WTC11 (cell line): ENCODE measurements around the gene QDPR.

ENCODE experiments used
- ESRRA ChIP-seq: sonication (generic); formaldehyde crosslinking; IDR thresholded peaks from 2 replicates; pipeline ENCODE4 v1.8.1; 2022; ENCODE audit warnings: mild to moderate bottlenecking, missing genetic modification reagents, borderline replicate concordance
- NFE2L1 ChIP-seq: sonication (generic); formaldehyde crosslinking; IDR thresholded peaks from 2 replicates; pipeline ENCODE4 v1.8.1; 2023; ENCODE audit warnings: missing genetic modification reagents
- SMAD4 ChIP-seq: sonication (generic); formaldehyde crosslinking; IDR thresholded peaks from 2 replicates; pipeline ENCODE4 v1.8.0; 2022; ENCODE audit warnings: mild to moderate bottlenecking, missing genetic modification reagents
- TF ChIP-seq, protein P1 (sequence below): sonication (generic); formaldehyde crosslinking; IDR thresholded peaks from 2 replicates; pipeline ENCODE4 v1.8.0; 2022; ENCODE audit warnings: mild to moderate bottlenecking, missing genetic modification reagents
- TF ChIP-seq, protein P2 (sequence below): sonication (generic); formaldehyde crosslinking; IDR thresholded peaks from 2 replicates; pipeline ENCODE4 v1.8.1; 2022; ENCODE audit warnings: missing genetic modification reagents, borderline replicate concordance
- TF ChIP-seq, protein P3 (sequence below): fragments of 200-600 bp; IDR thresholded peaks from 2 replicates; pipeline ENCODE4 v1.8.0; 2022; ENCODE audit warnings: antibody characterized with exemption

DNA sequence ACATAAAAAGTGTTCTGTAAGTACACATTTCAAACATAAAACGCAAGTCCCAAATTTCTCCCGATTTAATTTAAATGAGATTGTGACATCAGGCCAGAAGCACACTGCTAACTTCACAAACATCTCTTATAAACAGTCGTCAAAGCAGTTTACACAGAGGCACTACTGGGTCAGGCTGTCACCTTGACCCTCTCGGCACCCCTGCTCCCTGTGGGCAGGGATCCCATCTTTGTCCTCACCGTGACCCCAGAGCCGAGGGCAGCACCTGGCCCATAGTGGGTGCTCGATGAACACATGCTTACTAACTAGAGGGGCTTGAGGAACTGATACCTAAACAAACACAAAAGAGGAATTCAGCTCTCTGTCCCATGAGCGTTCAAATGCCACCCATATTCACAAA is 22.2 kb downstream of the QDPR start:
- TF ChIP-seq SMAD4 (CRISPR knock-in tag) (no peak), ESRRA (CRISPR knock-in tag) (no peak), NFE2L1 (CRISPR knock-in tag) (no peak)
- TF ChIP-seq, protein P1, sequence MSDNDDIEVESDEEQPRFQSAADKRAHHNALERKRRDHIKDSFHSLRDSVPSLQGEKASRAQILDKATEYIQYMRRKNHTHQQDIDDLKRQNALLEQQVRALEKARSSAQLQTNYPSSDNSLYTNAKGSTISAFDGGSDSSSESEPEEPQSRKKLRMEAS (CRISPR knock-in tag): no peak
- TF ChIP-seq, protein P2, sequence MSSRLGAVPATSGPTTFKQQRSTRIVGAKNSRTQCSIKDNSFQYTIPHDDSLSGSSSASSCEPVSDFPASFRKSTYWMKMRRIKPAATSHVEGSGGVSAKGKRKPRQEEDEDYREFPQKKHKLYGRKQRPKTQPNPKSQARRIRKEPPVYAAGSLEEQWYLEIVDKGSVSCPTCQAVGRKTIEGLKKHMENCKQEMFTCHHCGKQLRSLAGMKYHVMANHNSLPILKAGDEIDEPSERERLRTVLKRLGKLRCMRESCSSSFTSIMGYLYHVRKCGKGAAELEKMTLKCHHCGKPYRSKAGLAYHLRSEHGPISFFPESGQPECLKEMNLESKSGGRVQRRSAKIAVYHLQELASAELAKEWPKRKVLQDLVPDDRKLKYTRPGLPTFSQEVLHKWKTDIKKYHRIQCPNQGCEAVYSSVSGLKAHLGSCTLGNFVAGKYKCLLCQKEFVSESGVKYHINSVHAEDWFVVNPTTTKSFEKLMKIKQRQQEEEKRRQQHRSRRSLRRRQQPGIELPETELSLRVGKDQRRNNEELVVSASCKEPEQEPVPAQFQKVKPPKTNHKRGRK: no peak
- TF ChIP-seq, protein P3, sequence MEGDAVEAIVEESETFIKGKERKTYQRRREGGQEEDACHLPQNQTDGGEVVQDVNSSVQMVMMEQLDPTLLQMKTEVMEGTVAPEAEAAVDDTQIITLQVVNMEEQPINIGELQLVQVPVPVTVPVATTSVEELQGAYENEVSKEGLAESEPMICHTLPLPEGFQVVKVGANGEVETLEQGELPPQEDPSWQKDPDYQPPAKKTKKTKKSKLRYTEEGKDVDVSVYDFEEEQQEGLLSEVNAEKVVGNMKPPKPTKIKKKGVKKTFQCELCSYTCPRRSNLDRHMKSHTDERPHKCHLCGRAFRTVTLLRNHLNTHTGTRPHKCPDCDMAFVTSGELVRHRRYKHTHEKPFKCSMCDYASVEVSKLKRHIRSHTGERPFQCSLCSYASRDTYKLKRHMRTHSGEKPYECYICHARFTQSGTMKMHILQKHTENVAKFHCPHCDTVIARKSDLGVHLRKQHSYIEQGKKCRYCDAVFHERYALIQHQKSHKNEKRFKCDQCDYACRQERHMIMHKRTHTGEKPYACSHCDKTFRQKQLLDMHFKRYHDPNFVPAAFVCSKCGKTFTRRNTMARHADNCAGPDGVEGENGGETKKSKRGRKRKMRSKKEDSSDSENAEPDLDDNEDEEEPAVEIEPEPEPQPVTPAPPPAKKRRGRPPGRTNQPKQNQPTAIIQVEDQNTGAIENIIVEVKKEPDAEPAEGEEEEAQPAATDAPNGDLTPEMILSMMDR: no peak
